Left lung (tissue), 10 donors: ENCODE data around the gene PHC3. TPM values are rescaled to one million over a fixed set of nuclear protein-coding genes. Genes with fewer than 3 reads are reported as not detected.
"Not testable (repeated sequence)": the region's sequence is repeated elsewhere in the genome, so short reads cannot be mapped to it uniquely, and the experiment has no call there.

Experiments
- ATAC-seq: fragments of 200-7000 bp; cut with Tn5 transposase; one replicate; pipeline ENCODE4 v1.9.1; 2020; ENCODE audit warnings: moderate library complexity
- DNase-seq, 4 donors: peaks; one replicate each; pipeline ENCODE4 v3.0.0-alpha.2; 2013 to 2020
- H3K27ac ChIP-seq, 2 donors: fragments of 200-600 bp; sonication (generic) in 1 of 2; one replicate each; pipeline versions ENCODE4 v1.5.0 to v1.8.0; 2020 to 2021
- H3K27me3 ChIP-seq, 2 donors: fragments of 200-600 bp; sonication (generic) in 1 of 2; one replicate each; pipeline versions ENCODE4 v1.5.0 to v1.8.0; 2020 to 2021
- H3K36me3 ChIP-seq, 2 donors: fragments of 200-600 bp; sonication (generic) in 1 of 2; one replicate each; pipeline versions ENCODE4 v1.5.0 to v1.8.0; 2020 to 2021
- H3K4me1 ChIP-seq, 2 donors: fragments of 200-600 bp; one replicate each; pipeline ENCODE4 v1.8.0; 2021
- H3K4me3 ChIP-seq, 2 donors: fragments of 200-600 bp; sonication (generic) in 1 of 2; one replicate each; pipeline versions ENCODE4 v1.5.0 to v1.8.0; 2020 to 2021; ENCODE audit warnings: mild to moderate bottlenecking in 1 of 2
- H3K9me3 ChIP-seq, 2 donors: fragments of 200-600 bp; sonication (generic) in 1 of 2; one replicate each; pipeline versions ENCODE4 v1.5.0 to v1.8.0; 2020 to 2021
- CTCF ChIP-seq, 2 donors: fragments of 200-600 bp; sonication (generic) in 1 of 2; IDR thresholded peaks; one replicate each; pipeline versions ENCODE4 v1.5.0 to v1.8.0; 2021; ENCODE audit warnings: antibody characterized with exemption in 2 of 2
- intact Hi-C, 2 donors: fragments of 100-400 bp; cut with DNase I; formaldehyde crosslinking; loops; one replicate each; pipeline versions ENCODE4 v1.11.2 to v1.14.2; 2022
- polyA plus RNA-seq, 6 donors: library from polyadenylated mRNA; unstranded; fragments of 120-200 nt; gene quantifications; one replicate each; pipeline ENCODE4 v1.2.1, GENCODE V29; 2013; ENCODE audit not compliant: insufficient read length in 6 of 6
- total RNA-seq, 2 donors: library from RNA; stranded (reverse); fragmentation: NEBNext Ultra II Directional; extraction: Animal tissue kit (Norgen Biotek cat#: 25700); gene quantifications; one replicate each; pipeline ENCODE4 v1.2.1, GENCODE V29; 2021
- donor health status: DM: no; HTN: yes; CAD: no.
- donor health status: DM: no; HTN: no; CAD: no.

PHC3 gene
- total and polyA plus RNA-seq, 8 donors = 35.5 to 66.3 (median 47.1) TPM

- no peak for TF ChIP-seq CTCF (IDR thresholded peaks at IDR 0.05)
- ATAC-seq (no peak), DNase-seq (no peak)
- Histone ChIP-seq H3K27ac (no peak overlapping the region), H3K27me3 (no peaks in the 10 kb centered on the region), H3K9me3 (no peaks in the 10 kb centered on the region), H3K36me3 (no peaks in the 10 kb centered on the region), H3K4me1 (no peaks in the 10 kb centered on the region), H3K4me3 (no peak overlapping the region)
- intact Hi-C loops = no loop called here
Observed at GRCh38 chr3:170203457-170203856, 21.9 kb upstream of the PHC3 start.

GRCh38 chr3:170201527-170201926 lies 20.0 kb upstream of the PHC3 start:
- intact Hi-C loops = no loop called here
- Histone ChIP-seq H3K27me3 (no peaks in the 10 kb centered on the region), H3K36me3 (no peaks in the 10 kb centered on the region), H3K27ac (no peak overlapping the region), H3K4me1 (no peaks in the 10 kb centered on the region), H3K9me3 (no peaks in the 10 kb centered on the region), H3K4me3 (no peak overlapping the region)
- no peak for ATAC-seq
- TF ChIP-seq CTCF (IDR thresholded peaks at IDR 0.05) = no peak
- no peak for DNase-seq

GRCh38 chr3:170200987-170201386 lies 19.5 kb upstream of the PHC3 start:
- DNase-seq (no peak), ATAC-seq (no peak)
- no peaks in the 10 kb centered on the region for H3K4me1 ChIP-seq
- no peak for TF ChIP-seq CTCF (IDR thresholded peaks at IDR 0.05)
- no peak overlapping the region for H3K27ac ChIP-seq
- intact Hi-C loops = no loop called here
- no peaks in the 10 kb centered on the region for H3K27me3 ChIP-seq
- H3K9me3 ChIP-seq = no peaks in the 10 kb centered on the region
- no peak overlapping the region for H3K4me3 ChIP-seq
- H3K36me3 ChIP-seq = no peaks in the 10 kb centered on the region

- H3K9me3 ChIP-seq = no peaks in the 10 kb centered on the region
- TF ChIP-seq CTCF (IDR thresholded peaks at IDR 0.05) = no peak
- H3K36me3 ChIP-seq = no peaks in the 10 kb centered on the region
- H3K4me1 ChIP-seq = no peaks in the 10 kb centered on the region
- intact Hi-C loops = no loop called here
- DNase-seq (no peak), ATAC-seq (no peak)
- no peaks in the 10 kb centered on the region for H3K27me3 ChIP-seq
- no peak overlapping the region for H3K27ac ChIP-seq
- H3K4me3 ChIP-seq = no peak overlapping the region
Observed at GRCh38 chr3:170196833-170197232, 15.3 kb upstream of the PHC3 start.

GRCh38 chr3:170195759-170196158 lies 14.2 kb upstream of the PHC3 start:
- H3K36me3 ChIP-seq, ATAC-seq, H3K4me3 ChIP-seq, H3K4me1 ChIP-seq, H3K27ac ChIP-seq, intact Hi-C loops, H3K9me3 ChIP-seq, H3K27me3 ChIP-seq, DNase-seq: not testable (repeated sequence)
